Lower lobe of right lung (tissue), 2 donors: ENCODE data around the gene SEC14L2. TPM values are rescaled to one million over a fixed set of nuclear protein-coding genes. Genes with fewer than 3 reads are reported as not detected.
A peak's percentile ranks its signal among the peaks of the same experiment; 100 is the strongest.
"Not testable (repeated sequence)": the region's sequence is repeated elsewhere in the genome, so short reads cannot be mapped to it uniquely, and the experiment has no call there.

Experiments
- ATAC-seq, 2 donors: fragments of 200-7000 bp; cut with Tn5 transposase; one replicate each; pipeline ENCODE4 v1.9.1; 2020 to 2022; ENCODE audit warnings: mild to moderate bottlenecking in 2 of 2, moderate library complexity in 2 of 2
- DNase-seq: peaks from one replicate; pipeline ENCODE4 v3.0.0-alpha.2; 2020
- H3K27ac ChIP-seq: fragments of 200-600 bp; one replicate; pipeline ENCODE4 v1.8.0; 2022
- H3K27me3 ChIP-seq: fragments of 200-600 bp; one replicate; pipeline ENCODE4 v1.8.0; 2022; ENCODE audit warnings: low read depth
- H3K36me3 ChIP-seq: fragments of 200-600 bp; one replicate; pipeline ENCODE4 v1.8.0; 2022; ENCODE audit warnings: mild to moderate bottlenecking
- H3K4me1 ChIP-seq: fragments of 200-600 bp; one replicate; pipeline ENCODE4 v1.8.0; 2022
- H3K4me3 ChIP-seq: fragments of 200-600 bp; one replicate; pipeline ENCODE4 v1.8.0; 2022; ENCODE audit warnings: mild to moderate bottlenecking
- H3K9me3 ChIP-seq: fragments of 200-600 bp; one replicate; pipeline ENCODE4 v1.8.0; 2022
- CTCF ChIP-seq: fragments of 200-600 bp; IDR thresholded peaks from one replicate; pipeline ENCODE4 v1.8.0; 2022; ENCODE audit warnings: antibody characterized with exemption, mild to moderate bottlenecking
- intact Hi-C: fragments of 100-400 bp; cut with DNase I; formaldehyde crosslinking; loops from one replicate; pipeline ENCODE4 v1.11.0; 2022
- total RNA-seq: library from RNA; stranded (reverse); fragmentation: NEBNext Ultra II Directional; extraction: Animal tissue kit (Norgen Biotek cat#: 25700); gene quantifications from one replicate; pipeline ENCODE4 v1.2.1, GENCODE V29; 2021
- donor health status: DM: no; HTN: yes; CAD: no; lungs with severe emphysema.

SEC14L2 gene
- total RNA-seq, 1 donor from 2014 or later, result 7.8 TPM

- DNase-seq (no peak), ATAC-seq (no peak)
- Histone ChIP-seq H3K36me3 (no peaks in the 10 kb centered on the region), H3K4me1 (no peaks in the 10 kb centered on the region), H3K27me3 (peaks cover 3% of the 10 kb centered on the region), H3K4me3 (no peak overlapping the region), H3K27ac (no peak overlapping the region), H3K9me3 (no peaks in the 10 kb centered on the region)
- TF ChIP-seq CTCF, result no peak
- intact Hi-C loops, result no loop called here
Measured at GRCh38 chr22:30445438-30446145, 48.8 kb downstream of the SEC14L2 start.

GRCh38 chr22:30447656-30448055 lies 50.8 kb downstream of the SEC14L2 start:
- Histone ChIP-seq H3K27ac (no peak overlapping the region), H3K9me3 (no peaks in the 10 kb centered on the region), H3K4me1 (no peaks in the 10 kb centered on the region), H3K36me3 (no peaks in the 10 kb centered on the region), H3K27me3 (peaks cover 3% of the 10 kb centered on the region), H3K4me3 (no peak overlapping the region)
- ATAC-seq (no peak), DNase-seq (no peak)
- TF ChIP-seq CTCF, result no peak
- intact Hi-C loops, result no loop called here

GRCh38 chr22:30451488-30451887 lies 54.7 kb downstream of the SEC14L2 start:
- H3K27ac ChIP-seq, DNase-seq, H3K4me3 ChIP-seq, H3K36me3 ChIP-seq, ATAC-seq, H3K27me3 ChIP-seq, H3K4me1 ChIP-seq, intact Hi-C loops, H3K9me3 ChIP-seq: not testable (repeated sequence)

GRCh38 chr22:30452861-30453260 lies 56.0 kb downstream of the SEC14L2 start:
- no peak for TF ChIP-seq CTCF
- no peaks in the 10 kb centered on the region for H3K4me1 ChIP-seq
- H3K4me3 ChIP-seq, result no peak overlapping the region
- intact Hi-C loops, result no loop called here
- DNase-seq, result no peak
- peaks cover 3% of the 10 kb centered on the region for H3K27me3 ChIP-seq
- H3K36me3 ChIP-seq, result no peaks in the 10 kb centered on the region
- ATAC-seq, result no peak
- no peak overlapping the region for H3K27ac ChIP-seq
- H3K9me3 ChIP-seq, result no peaks in the 10 kb centered on the region

GRCh38 chr22:30453731-30454510 lies 57.1 kb downstream of the SEC14L2 start:
- intact Hi-C loops, result no loop called here
- no peak for TF ChIP-seq CTCF
- peak; percentile 67 to 68 for ATAC-seq

More at GRCh38 chr22:30453731-30454510, 57.1 kb downstream of the SEC14L2 start:
- Histone ChIP-seq H3K27me3 (peaks cover 3% of the 10 kb centered on the region), H3K36me3 (no peaks in the 10 kb centered on the region), H3K9me3 (no peaks in the 10 kb centered on the region), H3K27ac (no peak overlapping the region), H3K4me3 (no peak overlapping the region), H3K4me1 (no peaks in the 10 kb centered on the region)
- peak; percentile 75 for DNase-seq
